ENCODE data around the gene RPGRIP1L. TPM values are rescaled to one million over a fixed set of nuclear protein-coding genes. Genes with fewer than 3 reads are reported as not detected.

RPGRIP1L gene
- total RNA-seq (2022; extraction: Qiagen RNA extraction; ENCODE audit: low read depth): 8.4 to 12.5 TPM (median 11.1 TPM) in 5 replicates

DNA sequence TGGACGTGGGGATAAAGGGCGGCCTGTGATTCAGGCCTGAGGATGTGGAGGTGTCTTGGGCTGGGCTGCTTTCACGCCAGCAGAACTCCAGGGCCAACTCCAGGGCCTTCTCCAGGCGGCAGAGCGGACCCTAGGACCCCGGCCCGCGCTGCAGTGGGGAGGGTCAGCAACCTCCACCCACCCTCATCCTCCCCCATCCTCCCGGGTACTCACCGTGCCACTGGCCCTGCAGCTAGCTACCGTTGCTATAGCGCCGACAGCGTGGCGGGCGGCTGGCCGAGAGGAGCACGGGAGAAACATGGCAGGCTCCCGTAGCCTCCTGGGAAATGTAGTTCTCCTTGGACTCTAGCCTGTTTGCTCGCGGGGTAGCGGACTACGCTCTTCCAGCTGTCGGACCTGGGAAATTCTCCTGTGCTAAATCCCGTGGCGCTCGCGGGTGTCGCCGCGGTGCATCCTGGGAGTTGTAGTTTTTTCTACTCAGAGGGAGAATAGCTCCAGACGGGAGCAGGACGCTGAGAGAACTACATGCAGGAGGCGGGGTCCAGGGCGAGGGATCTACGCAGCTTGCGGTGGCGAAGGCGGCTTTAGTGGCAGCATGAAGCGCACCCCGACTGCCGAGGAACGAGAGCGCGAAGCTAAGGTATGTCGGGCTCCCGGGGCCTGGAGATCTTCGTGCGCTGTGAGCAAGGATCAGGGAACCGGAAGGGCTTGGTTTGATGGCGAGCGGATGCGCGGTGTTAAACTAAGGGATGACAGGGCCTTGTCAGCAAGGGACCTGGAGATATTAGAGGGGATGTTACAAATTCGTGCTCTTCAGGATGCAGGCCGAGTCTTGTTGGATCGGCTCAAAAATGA, at the start of gene RPGRIP1L, which contains the start of gene FTO:
Gene RPGRIP1L, minus strand, starts transcription at position 270 of the 855 bp plus-strand sequence. CDS start 3,136 bp downstream, outside the sequence.
Gene FTO, plus strand, starts transcription at position 567 of the 855 bp plus-strand sequence.

Other genes starting within 250 kb of the RPGRIP1L start
- 16.5 to 28.8 TPM (median 21.8 TPM) in 5 replicates for gene AKTIP, start 200.7 kb downstream of the RPGRIP1L start, total RNA-seq (2022; extraction: Qiagen RNA extraction; ENCODE audit: low read depth)
- gene FTO, start 297 bp upstream of the RPGRIP1L start, total RNA-seq (2022; extraction: Qiagen RNA extraction; ENCODE audit: low read depth): 26.4 to 39.8 TPM (median 35.1 TPM) in 5 replicates

Measured in A549 treated with DMSO at 1 μM for 4 hours (cell line).